T-helper 1 cell treated with Interleukin-12 subunit alpha and Interleukin-12 subunit beta and Interleukin-4 antibody, amounts not matched to agents 30 μg/mL and 1 μg/mL, for 36 hours (primary cell): ENCODE results near the gene GNE.
A peak's percentile ranks its signal among the peaks of the same experiment; 100 is the strongest.
"Not testable (repeated sequence)": the region's sequence is repeated elsewhere in the genome, so short reads cannot be mapped to it uniquely, and the experiment has no call there.

Experiments
- H3K27ac Mint-ChIP-seq: one replicate; pipeline ENCODE4 v1.8.0; 2021; ENCODE audit warnings: mild to moderate bottlenecking, mixed read lengths
- H3K27me3 Mint-ChIP-seq: one replicate; pipeline ENCODE4 v1.8.0; 2021; ENCODE audit warnings: low read depth, mixed read lengths
- H3K36me3 Mint-ChIP-seq: one replicate; pipeline ENCODE4 v1.8.0; 2021; ENCODE audit warnings: low read depth, mixed read lengths
- H3K4me1 Mint-ChIP-seq: one replicate; pipeline ENCODE4 v1.8.0; 2021; ENCODE audit warnings: low read depth, mixed read lengths
- H3K4me3 Mint-ChIP-seq: one replicate; pipeline ENCODE4 v1.8.0; 2021; ENCODE audit warnings: mild to moderate bottlenecking, moderate library complexity, mixed read lengths
- H3K9me3 Mint-ChIP-seq: one replicate; pipeline ENCODE4 v1.8.0; 2021; ENCODE audit warnings: mixed read lengths

The GNE gene

GRCh38 chr9:36207546-36208012 is 50.7 kb downstream of the GNE start:
- Mint-ChIP-seq H3K9me3 (no peaks in the 10 kb centered on the region), H3K4me1 (peaks cover 43% of the 10 kb centered on the region), H3K27ac (peak overlapping the region; percentile 82), H3K36me3 (peaks cover 71% of the 10 kb centered on the region), H3K4me3 (no peak overlapping the region), H3K27me3 (no peaks in the 10 kb centered on the region)

GRCh38 chr9:36207016-36207415 is 51.2 kb downstream of the GNE start:
- H3K4me3 Mint-ChIP-seq = peak overlapping the region; percentile 16
- H3K27me3 Mint-ChIP-seq = no peaks in the 10 kb centered on the region
- H3K27ac Mint-ChIP-seq = peak overlapping the region; percentile 32
- no peaks in the 10 kb centered on the region for H3K9me3 Mint-ChIP-seq
- H3K4me1 Mint-ChIP-seq = peaks cover 44% of the 10 kb centered on the region
- peaks cover 71% of the 10 kb centered on the region for H3K36me3 Mint-ChIP-seq

DNA sequence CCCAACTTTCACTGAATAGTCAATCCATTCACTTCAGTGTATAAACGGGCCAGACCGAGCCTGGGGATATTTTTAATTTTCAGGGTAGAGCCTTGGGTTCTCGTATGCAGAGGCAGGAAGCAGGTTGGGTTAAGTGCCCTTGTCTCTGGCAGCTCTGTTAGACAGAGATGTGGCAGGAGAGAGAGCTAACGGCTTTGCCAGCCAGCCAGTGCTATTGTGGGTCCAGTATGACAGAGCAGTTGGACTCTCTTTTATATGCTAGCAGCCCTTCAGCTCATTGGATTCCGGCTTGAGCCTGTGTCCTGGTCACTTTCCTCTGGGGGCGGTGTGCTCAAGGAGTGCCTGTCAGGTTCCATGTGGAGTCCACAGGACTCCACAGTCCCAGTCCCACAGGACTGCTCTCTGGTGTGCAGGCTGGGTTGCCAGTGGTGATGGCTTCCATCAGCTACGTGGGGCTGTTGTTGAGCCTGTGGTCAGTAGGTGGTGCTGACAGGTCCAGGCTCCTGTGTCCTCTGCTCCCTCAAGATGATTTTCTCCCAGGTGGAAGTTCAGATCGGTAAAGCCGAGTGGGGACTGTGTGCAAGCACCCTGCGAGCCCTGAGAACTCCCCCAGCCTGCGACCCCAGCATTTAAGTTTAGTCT is 53.2 kb downstream of the GNE start:
- H3K4me1 Mint-ChIP-seq = peaks cover 41% of the 10 kb centered on the region
- H3K9me3 Mint-ChIP-seq = no peaks in the 10 kb centered on the region
- H3K27me3 Mint-ChIP-seq = no peaks in the 10 kb centered on the region
- peaks cover 58% of the 10 kb centered on the region for H3K36me3 Mint-ChIP-seq
- H3K4me3 Mint-ChIP-seq = no peak overlapping the region
- H3K27ac Mint-ChIP-seq = no peak overlapping the region

- Mint-ChIP-seq H3K27ac (no peak overlapping the region), H3K36me3 (peaks cover 33% of the 10 kb centered on the region), H3K4me1 (peaks cover 46% of the 10 kb centered on the region)
Measured at GRCh38 chr9:36194326-36195000, 63.8 kb downstream of the GNE start.

DNA sequence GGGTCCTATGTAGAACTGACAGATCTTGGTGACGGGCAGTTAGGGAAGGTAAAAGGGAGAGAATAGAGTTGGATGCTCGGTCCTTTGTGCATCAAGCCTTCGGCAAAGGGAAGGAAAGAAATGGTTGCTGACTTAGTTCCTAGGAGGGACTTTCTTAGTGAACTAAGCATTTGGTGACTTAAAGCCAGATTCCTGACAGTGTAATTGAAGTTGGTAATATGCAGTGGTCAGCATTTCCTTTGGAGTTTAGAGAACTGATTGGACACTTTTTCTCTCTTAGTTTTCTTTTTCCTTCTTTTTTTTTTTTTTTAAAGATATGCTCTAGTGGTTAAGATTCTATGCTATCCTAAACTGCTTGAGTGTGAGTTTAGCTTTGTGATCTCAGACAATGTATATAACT is 65.2 kb downstream of the GNE start:
- peaks cover 28% of the 10 kb centered on the region for H3K36me3 Mint-ChIP-seq
- H3K27ac Mint-ChIP-seq = no peak overlapping the region
- H3K4me1 Mint-ChIP-seq = peaks cover 45% of the 10 kb centered on the region
- no peaks in the 10 kb centered on the region for H3K9me3 Mint-ChIP-seq
- peak overlapping the region; percentile 99 for H3K4me3 Mint-ChIP-seq
- peaks cover 8% of the 10 kb centered on the region for H3K27me3 Mint-ChIP-seq

More at GRCh38 chr9:36194326-36195000, 63.8 kb downstream of the GNE start:
- no peaks in the 10 kb centered on the region for H3K27me3 Mint-ChIP-seq
- H3K4me3 Mint-ChIP-seq = no peak overlapping the region
- H3K9me3 Mint-ChIP-seq = no peaks in the 10 kb centered on the region

DNA sequence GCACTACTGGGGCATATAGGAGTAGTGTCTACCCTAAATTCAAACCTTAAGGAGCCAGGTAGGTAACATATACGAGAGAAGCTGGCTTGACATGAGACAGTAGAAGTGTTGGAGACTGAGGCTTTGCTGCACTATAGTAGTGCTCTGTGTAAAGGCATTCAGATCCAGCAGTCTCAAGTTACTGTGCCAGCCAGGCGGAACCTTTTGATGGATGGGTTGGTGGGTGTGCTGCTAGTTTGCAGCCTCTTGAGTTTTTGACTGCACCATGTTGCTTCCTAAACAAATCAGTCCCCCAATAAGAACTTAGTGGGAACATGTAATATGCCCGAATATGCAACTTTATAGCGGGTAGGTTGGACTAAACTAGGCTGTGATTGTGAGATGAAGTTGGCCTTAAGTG is 66.1 kb downstream of the GNE start:
- H3K4me1 Mint-ChIP-seq = peaks cover 48% of the 10 kb centered on the region

GRCh38 chr9:36191686-36192085 is 66.6 kb downstream of the GNE start:
- H3K9me3 Mint-ChIP-seq = no peaks in the 10 kb centered on the region
- peak overlapping the region; percentile 99 for H3K4me3 Mint-ChIP-seq
- peaks cover 22% of the 10 kb centered on the region for H3K36me3 Mint-ChIP-seq
- H3K27ac Mint-ChIP-seq = peak overlapping the region; percentile 85
- peaks cover 8% of the 10 kb centered on the region for H3K27me3 Mint-ChIP-seq
- peaks cover 48% of the 10 kb centered on the region for H3K4me1 Mint-ChIP-seq

More for the DNA sequence above, 66.1 kb downstream of the GNE start:
- Mint-ChIP-seq H3K27me3 (peaks cover 8% of the 10 kb centered on the region), H3K27ac (no peak overlapping the region), H3K4me3 (peak overlapping the region; percentile 99), H3K9me3 (no peaks in the 10 kb centered on the region), H3K36me3 (peaks cover 23% of the 10 kb centered on the region)

- peak overlapping the region; percentile 85 for H3K27ac Mint-ChIP-seq
- H3K36me3 Mint-ChIP-seq = peaks cover 20% of the 10 kb centered on the region
Measured at GRCh38 chr9:36191290-36191645, 67.0 kb downstream of the GNE start.

GRCh38 chr9:36190388-36191289 is 67.6 kb downstream of the GNE start, which contains the start of gene CLTA:
Gene CLTA, plus strand, starts transcription at chr9:36190921. Its CDS starts 136 bp downstream, at chr9:36191057.
- peak within 1 kb of the TSS; percentile 99 for H3K4me3 Mint-ChIP-seq
- H3K9me3 Mint-ChIP-seq = no peaks in the 10 kb centered on the region
- H3K4me1 Mint-ChIP-seq = peaks cover 48% of the 10 kb centered on the region
- peaks cover 20% of the 10 kb centered on the region for H3K36me3 Mint-ChIP-seq
- peaks cover 8% of the 10 kb centered on the region for H3K27me3 Mint-ChIP-seq
- H3K27ac Mint-ChIP-seq = peak within 1 kb of the TSS; percentile 85

More at GRCh38 chr9:36191290-36191645, 67.0 kb downstream of the GNE start:
- peaks cover 48% of the 10 kb centered on the region for H3K4me1 Mint-ChIP-seq
- no peaks in the 10 kb centered on the region for H3K9me3 Mint-ChIP-seq
- H3K27me3 Mint-ChIP-seq = peaks cover 8% of the 10 kb centered on the region
- peak overlapping the region; percentile 99 for H3K4me3 Mint-ChIP-seq

DNA sequence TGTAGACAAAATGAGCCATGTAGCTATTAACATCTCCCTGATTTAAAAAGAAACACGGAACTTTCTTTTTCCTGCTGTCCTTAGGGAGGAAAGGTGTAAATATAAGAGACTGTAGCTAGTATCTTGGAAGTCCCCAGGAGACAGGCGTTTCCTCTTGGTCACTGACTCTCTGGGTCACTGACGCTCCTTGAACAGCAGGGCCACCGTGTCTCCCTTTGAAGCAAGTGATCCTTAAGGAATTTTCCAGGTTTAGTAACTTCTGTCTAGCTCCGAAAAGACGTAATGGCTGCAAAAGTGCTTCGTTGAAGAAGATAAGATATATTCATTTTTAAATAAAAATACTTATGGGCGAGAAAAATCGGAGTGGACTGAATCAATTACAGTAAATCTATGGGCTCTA is 68.3 kb downstream of the GNE start:
- Mint-ChIP-seq H3K27ac (peak overlapping the region; percentile 39), H3K4me3 (peak overlapping the region; percentile 99), H3K36me3 (peaks cover 16% of the 10 kb centered on the region), H3K4me1 (peaks cover 45% of the 10 kb centered on the region), H3K9me3 (no peaks in the 10 kb centered on the region), H3K27me3 (peaks cover 8% of the 10 kb centered on the region)

- Mint-ChIP-seq H3K4me1 (peaks cover 31% of the 10 kb centered on the region), H3K9me3 (no peaks in the 10 kb centered on the region), H3K4me3 (no peak overlapping the region), H3K27ac (no peak overlapping the region), H3K27me3 (peaks cover 8% of the 10 kb centered on the region), H3K36me3 (peaks cover 8% of the 10 kb centered on the region)
Measured at GRCh38 chr9:36188212-36188611, 70.0 kb downstream of the GNE start.

- Mint-ChIP-seq H3K27ac (no peak overlapping the region), H3K4me3 (no peak overlapping the region), H3K27me3 (peaks cover 8% of the 10 kb centered on the region), H3K9me3 (no peaks in the 10 kb centered on the region), H3K36me3 (peaks cover 8% of the 10 kb centered on the region), H3K4me1 (peaks cover 24% of the 10 kb centered on the region)
Measured at GRCh38 chr9:36187414-36187813, 70.8 kb downstream of the GNE start.

- not testable (repeated sequence) for H3K36me3 Mint-ChIP-seq, H3K9me3 Mint-ChIP-seq, H3K27ac Mint-ChIP-seq, H3K4me1 Mint-ChIP-seq, H3K4me3 Mint-ChIP-seq
- H3K27me3 Mint-ChIP-seq = peaks cover 15% of the 10 kb centered on the region
Measured at GRCh38 chr9:36180243-36180642, 78.0 kb downstream of the GNE start.

GRCh38 chr9:36177571-36177970 is 80.7 kb downstream of the GNE start:
- H3K27me3 Mint-ChIP-seq = peaks cover 15% of the 10 kb centered on the region
- H3K36me3 Mint-ChIP-seq = peaks cover 1% of the 10 kb centered on the region
- H3K27ac Mint-ChIP-seq = no peak overlapping the region
- peaks cover 4% of the 10 kb centered on the region for H3K4me1 Mint-ChIP-seq
- H3K4me3 Mint-ChIP-seq = no peak overlapping the region
- no peaks in the 10 kb centered on the region for H3K9me3 Mint-ChIP-seq
